Prostate gland (tissue), 2 donors: ENCODE measurements around the gene TIGIT. TPM values are rescaled to one million over a fixed set of nuclear protein-coding genes. Genes with fewer than 3 reads are reported as not detected.

Experiments
- DNase-seq: peaks from one replicate; pipeline ENCODE4 v3.0.0-alpha.2; 2019; ENCODE audit warnings: low spot score
- H3K27ac ChIP-seq, 2 donors: fragments of 200-600 bp; sonication (generic); 2 replicates each; pipeline ENCODE4 v1.5.1; 2017 to 2019
- H3K27me3 ChIP-seq: fragments of 200-600 bp; sonication (generic); replicated peaks from 2 replicates; pipeline ENCODE4 v1.5.1; 2019; ENCODE audit not compliant: insufficient read depth
- H3K36me3 ChIP-seq, 2 donors: fragments of 200-600 bp; sonication (generic); 1 replicate in 1 of 2; 2 replicates in 1 of 2; pipeline versions ENCODE4 v1.5.1 to v1.8.1; 2017 to 2019
- H3K4me1 ChIP-seq: fragments of 200-600 bp; sonication (generic); replicated peaks from 2 replicates; pipeline ENCODE4 v1.5.1; 2019
- H3K4me3 ChIP-seq, 2 donors: fragments of 200-600 bp; sonication (generic); 2 replicates each; pipeline ENCODE4 v1.5.1; 2017 to 2019
- H3K9me3 ChIP-seq: fragments of 200-600 bp; sonication (generic); 2 replicates; pipeline ENCODE4 v1.5.1; 2017
- CTCF ChIP-seq, 4 experiments: fragments of 200-600 bp in 2 of 4; fragments of 450-650 bp in 2 of 4; sonication (generic) in 2 of 4; IDR thresholded peaks; 1 replicate in 3 of 4; 2 replicates in 1 of 4; pipeline ENCODE4 v1.5.1; 2016 to 2019; ENCODE audit warnings: antibody characterized with exemption in 4 of 4, mild to moderate bottlenecking in 2 of 4, moderate library complexity in 2 of 4
- POLR2A ChIP-seq: fragments of 450-650 bp; IDR thresholded peaks from one replicate; pipeline ENCODE4 v1.6.1; 2016; ENCODE audit warnings: antibody characterized with exemption, mild to moderate bottlenecking
- POLR2AphosphoS5 ChIP-seq: sonication (generic); formaldehyde crosslinking; IDR thresholded peaks from one replicate; pipeline ENCODE4 v1.6.1; 2017; ENCODE audit warnings: antibody characterized with exemption
- WGBS: methylation state at CpG from one replicate; pipeline ENCODE4 v1.1.5; 2018; 5-methylcytosine and 5-hydroxymethylcytosine counted together
- intact Hi-C: fragments of 100-400 bp; cut with DNase I; formaldehyde crosslinking; loops from one replicate; pipeline ENCODE4 v1.14.2; 2022
- total RNA-seq, 2 donors: library from RNA; depleted of rRNA; stranded (reverse); fragments of >200 nt; gene quantifications; one replicate each; pipeline ENCODE4 v1.1.0, GENCODE V29; 2016

Gene TIGIT
- total RNA-seq, 2 donors from 2014 or later: 0.40 TPM; not detected in 1

- intact Hi-C loops: no loop called here
These were observed 2.1 kb downstream of the TIGIT start for GRCh38 chr3:114295946-114296345.

GRCh38 chr3:114299421-114299820 is 5.6 kb downstream of the TIGIT start:
- WGBS: 76% methylated on average over 13 of the region's 13 CpGs
- no peak for TF ChIP-seq POLR2AphosphoS5
- no peak for TF ChIP-seq POLR2A
- no peak for TF ChIP-seq CTCF (IDR thresholded peaks at IDR 0.05)
- Histone ChIP-seq H3K36me3 (no peaks in the 10 kb centered on the region), H3K9me3 (no peaks in the 10 kb centered on the region), H3K4me1 (no peaks in the 10 kb centered on the region), H3K27ac (no peak overlapping the region), H3K4me3 (no peak overlapping the region), H3K27me3 (no peaks in the 10 kb centered on the region)
- intact Hi-C loops: no loop called here
- DNase-seq: no peak

More at GRCh38 chr3:114295946-114296345, 2.1 kb downstream of the TIGIT start:
- Histone ChIP-seq H3K27me3 (no peaks in the 10 kb centered on the region), H3K27ac (no peak overlapping the region), H3K9me3 (no peaks in the 10 kb centered on the region), H3K4me3 (no peak overlapping the region), H3K36me3 (no peaks in the 10 kb centered on the region), H3K4me1 (no peaks in the 10 kb centered on the region)
- DNase-seq: no peak
- WGBS: 91% methylated on average over 2 of the region's 2 CpGs
- no peak for TF ChIP-seq POLR2AphosphoS5
- TF ChIP-seq CTCF (IDR thresholded peaks at IDR 0.05): no peak
- TF ChIP-seq POLR2A: no peak

DNA sequence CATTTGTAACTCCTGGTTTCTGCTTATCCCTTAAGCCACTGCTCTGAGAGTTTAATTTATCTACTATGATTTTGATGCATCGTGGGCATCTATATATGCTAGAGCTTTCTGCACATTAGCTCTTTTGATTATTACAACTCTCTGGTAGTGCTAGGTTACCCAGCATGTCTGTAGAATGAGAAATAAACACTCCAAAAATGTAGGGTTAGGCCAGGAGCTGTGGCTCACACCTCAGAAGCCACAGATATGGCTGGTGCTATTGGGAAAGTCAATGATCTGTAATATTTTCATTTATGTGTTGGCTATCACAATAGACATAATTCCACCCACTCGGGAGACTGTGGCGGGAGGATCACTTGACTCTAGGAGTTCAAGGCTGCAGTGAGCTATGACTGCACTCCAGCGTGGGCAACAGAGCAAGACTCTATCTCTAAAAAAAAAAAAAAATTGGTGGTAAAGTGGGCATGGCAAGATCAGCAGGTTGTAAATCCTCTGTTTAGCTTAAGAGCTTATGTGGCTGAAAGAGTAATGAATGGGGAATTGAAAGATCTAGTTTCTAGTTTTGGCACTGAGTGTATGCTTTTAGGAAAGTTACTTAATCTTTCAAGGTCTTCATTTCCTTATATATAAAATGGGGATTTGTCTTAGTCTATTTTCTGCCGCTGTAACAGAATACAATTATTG is 6.3 kb downstream of the TIGIT start:
- Histone ChIP-seq H3K9me3 (no peaks in the 10 kb centered on the region), H3K27me3 (no peaks in the 10 kb centered on the region), H3K4me3 (no peak overlapping the region), H3K27ac (no peak overlapping the region), H3K36me3 (no peaks in the 10 kb centered on the region), H3K4me1 (no peaks in the 10 kb centered on the region)
- no peak for TF ChIP-seq POLR2A
- TF ChIP-seq POLR2AphosphoS5: no peak
- TF ChIP-seq CTCF (IDR thresholded peaks at IDR 0.05): no peak
- intact Hi-C loops: no loop called here
- WGBS: 97% methylated on average over 5 of the region's 5 CpGs
- DNase-seq: no peak

- Histone ChIP-seq H3K9me3 (no peaks in the 10 kb centered on the region), H3K27me3 (no peaks in the 10 kb centered on the region), H3K36me3 (no peaks in the 10 kb centered on the region), H3K4me3 (no peak overlapping the region), H3K4me1 (no peaks in the 10 kb centered on the region), H3K27ac (no peak overlapping the region)
- intact Hi-C loops: no loop called here
- no peak for DNase-seq
- WGBS: 86% methylated on average over 8 of the region's 8 CpGs
- TF ChIP-seq POLR2A (no peak), POLR2AphosphoS5 (no peak), CTCF (IDR thresholded peaks at IDR 0.05) (no peak)
These were observed 13.5 kb downstream of the TIGIT start for GRCh38 chr3:114307222-114307830.

DNA sequence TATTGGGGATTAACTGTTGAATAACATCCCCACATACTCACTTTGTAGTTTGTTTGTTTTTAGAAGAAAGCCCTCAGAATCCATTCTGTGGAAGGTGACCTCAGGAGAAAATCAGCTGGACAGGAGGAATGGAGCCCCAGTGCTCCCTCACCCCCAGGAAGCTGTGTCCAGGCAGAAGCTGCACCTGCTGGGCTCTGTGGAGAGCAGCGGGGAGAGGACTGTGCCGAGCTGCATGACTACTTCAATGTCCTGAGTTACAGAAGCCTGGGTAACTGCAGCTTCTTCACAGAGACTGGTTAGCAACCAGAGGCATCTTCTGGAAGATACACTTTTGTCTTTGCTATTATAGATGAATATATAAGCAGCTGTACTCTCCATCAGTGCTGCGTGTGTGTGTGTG is 14.0 kb downstream of the TIGIT start:
- intact Hi-C loops: no loop called here
- WGBS: 57% methylated on average over 3 of the region's 3 CpGs
- H3K27me3 ChIP-seq: no peaks in the 10 kb centered on the region
- no peaks in the 10 kb centered on the region for H3K36me3 ChIP-seq
- H3K4me1 ChIP-seq: no peaks in the 10 kb centered on the region
- DNase-seq: no peak
- no peak overlapping the region for H3K4me3 ChIP-seq
- no peaks in the 10 kb centered on the region for H3K9me3 ChIP-seq
- no peak for TF ChIP-seq CTCF (IDR thresholded peaks at IDR 0.05)
- TF ChIP-seq POLR2A: no peak
- H3K27ac ChIP-seq: no peak overlapping the region
